ENCODE data around the gene TYROBP.
A peak's percentile ranks its signal among the peaks of the same experiment; 100 is the strongest.
"Not testable (repeated sequence)": the region's sequence is repeated elsewhere in the genome, so short reads cannot be mapped to it uniquely, and the experiment has no call there.

Gene TYROBP

GRCh38 chr19:35898499-35898809 lies 9.6 kb downstream of the TYROBP start:
- no peak for DNase-seq

- DNase-seq, result no peak
These were observed 10.2 kb downstream of the TYROBP start for GRCh38 chr19:35897706-35898451.

GRCh38 chr19:35896643-35897040 lies 11.5 kb downstream of the TYROBP start:
- no peak for DNase-seq

- no peak for DNase-seq
These were observed 12.0 kb downstream of the TYROBP start for GRCh38 chr19:35895911-35896642.

- no peak for DNase-seq
These were observed 13.8 kb downstream of the TYROBP start for GRCh38 chr19:35894342-35894741.

- DNase-seq, result not testable (repeated sequence)
These were observed 16.3 kb downstream of the TYROBP start for GRCh38 chr19:35891819-35892218.

DNA sequence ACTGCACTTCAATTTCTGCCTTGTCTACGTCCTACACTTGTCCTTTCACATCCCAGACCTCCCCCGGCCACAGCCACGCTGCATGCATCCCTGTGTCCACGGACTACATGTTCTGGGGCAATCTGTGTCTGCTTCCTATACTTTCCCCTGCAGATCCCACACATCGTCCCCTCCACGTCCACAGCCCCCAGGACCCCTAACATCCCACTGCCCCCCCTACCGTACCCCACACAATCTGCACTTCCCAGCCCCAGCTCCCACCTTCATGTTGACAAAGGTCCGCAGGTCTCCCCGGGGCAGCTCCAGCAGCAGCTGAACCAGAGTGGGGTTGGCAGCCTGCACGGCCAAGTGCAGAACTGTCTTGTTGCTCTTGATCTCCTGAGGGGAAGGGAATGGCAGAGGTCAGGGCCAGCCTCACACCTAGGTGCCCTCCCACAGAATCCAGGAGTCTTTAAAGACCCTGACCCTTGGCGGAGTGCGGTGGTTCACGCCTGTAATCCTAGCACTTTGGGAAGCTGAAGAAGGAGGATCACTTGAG lies 17.9 kb downstream of the TYROBP start:
- no peak for DNase-seq

GRCh38 chr19:35889370-35890112 lies 18.6 kb downstream of the TYROBP start:
- DNase-seq, result no peak

DNA sequence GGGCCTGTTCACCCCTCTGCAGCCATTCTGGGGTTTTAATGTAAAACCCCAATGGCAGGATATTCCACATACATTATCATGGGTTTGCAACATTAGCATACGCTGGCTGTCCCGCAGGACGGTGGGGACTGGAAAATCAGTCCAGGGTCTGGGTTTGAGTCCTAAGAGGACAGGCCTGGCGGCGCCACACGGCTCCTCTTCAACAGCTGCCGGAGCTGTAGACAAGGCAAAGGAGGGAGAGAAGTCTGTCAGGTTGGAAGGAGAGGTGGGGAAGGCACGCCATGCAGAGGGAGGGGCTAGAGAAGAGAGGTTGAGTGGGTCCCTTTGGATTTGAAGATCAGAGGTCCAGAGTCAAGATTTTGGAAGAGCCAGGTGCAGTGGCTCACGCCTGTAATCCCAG lies 19.7 kb downstream of the TYROBP start:
- no peak for DNase-seq

DNA sequence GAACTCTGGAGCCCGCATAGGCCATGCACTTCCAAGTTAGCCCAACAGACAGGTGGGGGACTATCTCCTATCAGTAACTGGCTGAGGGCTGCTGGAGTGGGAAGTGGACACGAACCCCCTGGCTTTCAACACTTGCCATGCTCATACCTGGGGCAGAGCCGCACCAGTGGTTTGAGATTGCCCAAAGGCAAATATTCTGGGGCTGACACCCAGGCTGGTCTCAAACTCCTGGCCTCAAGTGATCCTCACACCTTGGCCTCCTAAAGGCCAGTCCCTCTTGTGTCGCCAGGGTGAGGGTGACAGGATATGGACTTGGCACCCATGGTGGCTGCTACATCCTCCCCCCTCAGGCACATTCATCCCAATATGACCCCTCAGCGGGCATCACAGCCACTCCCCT lies 20.9 kb downstream of the TYROBP start:
- no peak for DNase-seq

DNA sequence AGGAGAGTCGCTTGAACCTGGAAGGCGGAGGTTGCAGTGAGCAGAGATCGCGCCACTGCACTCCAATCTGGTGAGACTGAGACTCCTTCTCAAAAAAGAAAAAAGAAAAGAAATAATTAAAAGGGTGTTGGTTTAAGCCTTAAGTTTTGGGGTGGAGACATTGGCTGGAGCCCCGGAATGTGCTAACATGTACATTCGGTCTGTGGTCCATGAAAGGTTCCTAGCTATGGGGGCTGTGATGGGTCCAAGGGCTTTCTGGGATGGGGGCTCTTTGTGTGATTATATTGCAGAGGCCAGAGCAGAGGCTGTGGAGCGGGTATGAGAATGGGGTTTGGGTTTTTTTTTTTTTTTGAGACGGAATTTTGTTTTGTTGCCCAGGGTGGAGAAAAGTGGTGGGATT lies 22.2 kb downstream of the TYROBP start:
- DNase-seq, result no peak

DNA sequence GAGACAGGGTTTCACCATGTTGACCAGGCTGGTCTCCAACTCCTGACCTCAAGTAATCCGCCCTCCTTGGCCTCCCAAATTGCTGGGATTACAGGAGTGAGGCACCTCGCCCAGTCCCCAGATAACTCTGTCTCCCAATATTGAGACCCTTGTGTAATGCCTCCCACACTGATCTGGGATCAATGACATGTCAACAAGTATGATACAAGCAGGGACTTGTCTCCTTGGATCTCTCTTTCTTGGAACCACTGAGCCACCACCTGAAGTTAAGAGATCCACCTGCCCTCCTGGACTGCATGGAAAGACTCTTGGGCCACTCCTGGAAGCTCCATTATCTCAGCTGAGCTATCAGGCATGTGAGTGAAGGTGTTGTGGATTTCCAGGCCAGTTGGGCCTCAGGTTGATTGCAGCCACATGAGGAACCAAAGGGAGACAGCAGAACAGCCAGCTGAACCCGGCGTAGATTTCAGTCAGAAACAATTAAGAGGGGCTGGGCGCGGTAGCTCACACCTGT lies 22.8 kb downstream of the TYROBP start:
- DNase-seq, result no peak

GRCh38 chr19:35883882-35884281 lies 24.2 kb downstream of the TYROBP start:
- DNase-seq, result no peak

- DNase-seq, result peak; percentile 62
These were observed 25.8 kb downstream of the TYROBP start for GRCh38 chr19:35882114-35882832.

DNA sequence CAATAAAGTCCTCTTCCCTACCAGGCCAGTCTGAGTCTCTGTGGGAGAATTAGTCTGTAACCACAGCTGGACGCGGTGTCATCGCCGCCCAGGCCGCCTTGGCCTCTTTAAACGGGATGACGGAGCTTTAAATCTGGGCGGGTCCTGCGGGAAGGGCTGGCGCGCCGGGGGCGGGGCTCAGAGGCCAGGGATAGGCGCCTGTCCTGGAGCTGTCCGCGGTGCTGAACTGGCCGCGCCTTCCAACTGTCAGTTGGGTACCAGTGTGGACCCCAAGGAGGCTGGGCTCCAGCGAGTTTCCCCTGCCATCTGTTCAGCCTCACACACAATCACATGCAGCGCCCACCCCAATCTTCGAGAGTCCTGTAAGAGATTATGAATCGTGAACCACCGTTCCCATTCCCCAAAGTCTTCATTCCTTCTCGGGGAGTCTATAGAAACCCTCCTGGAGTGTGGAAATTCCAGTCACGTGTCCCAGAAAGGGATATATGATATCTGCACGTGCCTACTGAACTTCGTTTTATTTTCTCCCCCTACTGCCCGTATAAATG lies 28.3 kb downstream of the TYROBP start:
- peak; percentile 52 for DNase-seq

GRCh38 chr19:35879068-35879467 lies 29.0 kb downstream of the TYROBP start:
- DNase-seq, result no peak

DNA sequence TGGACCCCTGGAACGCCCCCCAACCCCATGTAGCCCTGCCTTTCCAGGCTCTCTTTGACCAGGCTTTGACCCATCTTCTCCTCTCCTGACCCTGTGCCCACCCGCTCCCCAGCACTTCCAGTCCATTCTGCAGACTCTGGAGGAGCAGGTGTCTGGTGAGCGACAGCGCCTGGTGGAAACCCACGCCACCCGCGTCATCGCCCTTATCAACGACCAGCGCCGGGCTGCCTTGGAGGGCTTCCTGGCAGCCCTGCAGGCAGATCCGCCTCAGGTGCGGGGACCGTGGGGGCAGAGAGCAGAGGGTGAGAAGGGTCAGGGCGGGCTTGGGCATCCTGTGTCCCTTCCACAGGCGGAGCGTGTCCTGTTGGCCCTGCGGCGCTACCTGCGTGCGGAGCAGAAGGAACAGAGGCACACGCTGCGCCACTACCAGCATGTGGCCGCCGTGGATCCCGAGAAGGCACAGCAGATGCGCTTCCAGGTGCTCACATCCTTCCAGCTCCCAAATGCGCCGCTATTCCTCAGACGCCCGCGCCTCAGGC lies 33.6 kb downstream of the TYROBP start:
- DNase-seq, result no peak

DNA sequence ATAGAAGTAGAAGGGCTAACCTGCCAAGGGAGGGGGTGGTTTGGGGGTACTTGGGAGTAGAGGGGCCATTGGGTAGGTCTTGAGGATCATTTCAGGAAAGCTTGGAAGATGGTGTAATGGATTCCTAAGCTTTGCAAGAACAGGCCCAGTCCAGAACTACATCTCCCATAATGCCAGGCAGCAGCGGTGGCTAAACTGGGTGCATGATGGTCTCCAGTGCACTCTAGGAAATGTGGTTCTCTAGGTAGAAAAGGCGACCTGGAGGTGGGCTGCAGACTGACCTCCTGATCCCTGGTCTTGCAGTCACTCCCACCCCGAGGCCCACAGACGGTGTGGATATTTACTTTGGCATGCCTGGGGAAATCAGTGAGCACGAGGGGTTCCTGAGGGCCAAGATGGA lies 35.9 kb downstream of the TYROBP start:
- no peak for DNase-seq

DNA sequence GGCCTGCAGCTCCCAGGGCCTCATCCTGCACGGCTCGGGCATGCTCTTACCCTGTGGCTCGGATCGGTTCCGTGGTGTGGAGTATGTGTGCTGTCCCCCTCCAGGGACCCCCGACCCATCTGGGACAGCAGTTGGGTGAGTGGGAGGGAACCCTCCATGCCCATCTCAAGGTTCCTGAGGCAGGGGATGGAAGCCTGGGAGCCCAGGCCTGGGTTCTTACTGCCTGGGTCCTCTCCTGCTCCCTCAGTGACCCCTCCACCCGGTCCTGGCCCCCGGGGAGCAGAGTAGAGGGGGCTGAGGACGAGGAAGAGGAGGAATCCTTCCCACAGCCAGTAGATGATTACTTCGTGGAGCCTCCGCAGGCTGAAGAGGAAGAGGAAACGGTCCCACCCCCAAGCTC lies 36.5 kb downstream of the TYROBP start:
- DNase-seq, result no peak

GRCh38 chr19:35870798-35871197 lies 37.3 kb downstream of the TYROBP start:
- no peak for DNase-seq

DNA sequence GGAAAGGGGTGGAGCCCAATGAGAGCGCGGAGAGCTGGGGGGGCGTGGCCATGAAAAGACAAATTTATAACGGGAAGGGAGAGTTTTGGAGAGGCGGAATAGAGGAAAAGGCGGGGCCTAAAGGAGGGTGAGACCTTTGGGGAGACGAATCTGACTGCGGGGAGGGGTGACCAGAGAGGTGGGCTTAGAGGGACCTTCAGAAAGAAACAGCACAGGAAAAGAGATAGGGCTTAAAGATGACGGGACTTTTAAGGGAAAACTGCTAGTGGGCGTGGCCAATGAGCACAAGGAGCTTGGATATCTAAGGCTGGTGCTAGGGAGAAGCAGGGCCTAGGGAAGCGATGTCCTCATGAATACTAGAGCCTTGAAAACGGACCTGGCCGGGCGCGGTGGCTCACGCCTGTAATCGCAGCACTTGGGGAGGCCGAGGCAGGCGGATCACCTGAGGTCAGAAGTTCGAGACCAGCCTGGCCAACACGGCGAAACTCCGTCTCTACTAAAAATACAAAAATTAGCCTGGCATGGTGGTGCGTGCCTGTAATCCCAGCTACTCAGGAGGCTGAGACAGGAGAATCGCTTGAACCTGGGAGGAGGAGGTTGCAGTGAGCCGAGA lies 37.9 kb downstream of the TYROBP start:
- not testable (repeated sequence) for DNase-seq

Data from NCI-H146 (cell line).